ENCODE measurements around the gene CNPPD1. TPM values are rescaled to one million over a fixed set of nuclear protein-coding genes. Genes with fewer than 3 reads are reported as not detected.
A peak's percentile ranks its signal among the peaks of the same experiment; 100 is the strongest.

CNPPD1 gene
- polyA plus RNA-seq, 2 of the 4 experiments (the other 2 are of a cell fraction): 22.4 to 27.6 TPM

DNA sequence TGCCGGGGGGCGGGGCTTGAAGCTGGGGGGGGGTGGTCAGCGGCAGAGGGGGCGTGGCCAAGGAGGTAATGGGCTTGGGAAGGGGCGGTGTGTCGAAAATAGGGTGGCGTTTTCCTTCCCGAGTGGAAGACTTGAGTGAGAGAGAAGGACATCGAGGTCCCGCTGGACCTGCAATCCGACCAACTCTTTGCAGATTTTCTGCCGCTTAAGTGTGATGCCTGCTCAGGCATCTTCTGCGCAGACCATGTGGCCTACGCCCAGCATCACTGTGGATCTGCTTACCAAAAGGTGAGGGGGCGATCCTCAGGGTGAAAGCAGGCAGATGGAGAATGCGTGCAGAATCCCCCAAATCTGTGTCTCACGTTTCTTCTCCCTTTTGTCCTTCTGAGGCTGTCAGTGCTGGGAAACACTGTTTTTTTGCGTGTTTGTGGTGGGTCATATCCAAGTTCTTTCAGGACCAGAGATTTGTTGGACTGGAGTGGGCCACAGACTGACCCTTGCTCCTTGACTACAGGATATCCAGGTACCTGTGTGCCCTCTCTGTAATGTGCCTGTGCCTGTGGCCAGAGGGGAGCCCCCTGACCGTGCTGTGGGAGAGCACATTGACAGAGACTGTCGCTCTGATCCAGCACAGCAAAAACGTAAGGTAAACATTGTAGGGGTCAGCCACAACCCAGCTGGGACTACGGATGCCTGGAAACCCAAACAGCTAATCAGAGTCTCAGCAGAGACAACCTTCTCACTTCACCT lies 30.6 kb upstream of the CNPPD1 start:
- Histone ChIP-seq H3K9me3 (peaks cover 3% of the 10 kb centered on the region; the same call in 1 of the 3 replicates), H3K4me3 (peak overlapping the region; percentile 53), H3K4me1 (peaks cover 16% of the 10 kb centered on the region), H3K4me2 (peak overlapping the region; percentile 85), H3K27ac (peak overlapping the region; percentile 95 to 98)
- peak; percentile 26 to 30; a peak in 5 of 6 replicates for ATAC-seq
- ChIA-PET CTCF (interaction anchor here (0.6 to 8.6 kb wide), 13 partner anchors 10 to 91 kb away, joined by 3 to 56 read pairs (median 5); partner anchors contain the start of gene NHEJ1), POLR2A (interaction anchor here (0.5 to 3.9 kb wide), 13 partner anchors 10 to 213 kb away, joined by 3 to 25 read pairs (median 6); partner anchors contain the start of genes ABCB6, ANKZF1, CNPPD1 and DNAJB2)
- no peak for FAIRE-seq
- DNase-seq (ENCODE audit: low read depth in 1 of 2, low spot score in 1 of 2): no peak
- WGBS (ENCODE audit: missing lambda C conversion rate): 45% methylated on average over 17 of the region's 22 CpGs
- TF ChIP-seq, protein P1, sequence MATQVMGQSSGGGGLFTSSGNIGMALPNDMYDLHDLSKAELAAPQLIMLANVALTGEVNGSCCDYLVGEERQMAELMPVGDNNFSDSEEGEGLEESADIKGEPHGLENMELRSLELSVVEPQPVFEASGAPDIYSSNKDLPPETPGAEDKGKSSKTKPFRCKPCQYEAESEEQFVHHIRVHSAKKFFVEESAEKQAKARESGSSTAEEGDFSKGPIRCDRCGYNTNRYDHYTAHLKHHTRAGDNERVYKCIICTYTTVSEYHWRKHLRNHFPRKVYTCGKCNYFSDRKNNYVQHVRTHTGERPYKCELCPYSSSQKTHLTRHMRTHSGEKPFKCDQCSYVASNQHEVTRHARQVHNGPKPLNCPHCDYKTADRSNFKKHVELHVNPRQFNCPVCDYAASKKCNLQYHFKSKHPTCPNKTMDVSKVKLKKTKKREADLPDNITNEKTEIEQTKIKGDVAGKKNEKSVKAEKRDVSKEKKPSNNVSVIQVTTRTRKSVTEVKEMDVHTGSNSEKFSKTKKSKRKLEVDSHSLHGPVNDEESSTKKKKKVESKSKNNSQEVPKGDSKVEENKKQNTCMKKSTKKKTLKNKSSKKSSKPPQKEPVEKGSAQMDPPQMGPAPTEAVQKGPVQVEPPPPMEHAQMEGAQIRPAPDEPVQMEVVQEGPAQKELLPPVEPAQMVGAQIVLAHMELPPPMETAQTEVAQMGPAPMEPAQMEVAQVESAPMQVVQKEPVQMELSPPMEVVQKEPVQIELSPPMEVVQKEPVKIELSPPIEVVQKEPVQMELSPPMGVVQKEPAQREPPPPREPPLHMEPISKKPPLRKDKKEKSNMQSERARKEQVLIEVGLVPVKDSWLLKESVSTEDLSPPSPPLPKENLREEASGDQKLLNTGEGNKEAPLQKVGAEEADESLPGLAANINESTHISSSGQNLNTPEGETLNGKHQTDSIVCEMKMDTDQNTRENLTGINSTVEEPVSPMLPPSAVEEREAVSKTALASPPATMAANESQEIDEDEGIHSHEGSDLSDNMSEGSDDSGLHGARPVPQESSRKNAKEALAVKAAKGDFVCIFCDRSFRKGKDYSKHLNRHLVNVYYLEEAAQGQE (IDR thresholded peaks at IDR 0.05): no peak
- no peak for TF ChIP-seq GATA3 (IDR thresholded peaks at IDR 0.05; ENCODE audit: borderline replicate concordance)
- TF ChIP-seq CHD2 (IDR thresholded peaks at IDR 0.05; ENCODE audit: low read length, partially characterized antibody): no peak
- no peak for TF ChIP-seq POLR2AphosphoS2 (conservative IDR thresholded peaks at IDR 0.05; ENCODE audit: low read length)
- no peak for TF ChIP-seq ZNF302 (CRISPR knock-in tag; IDR thresholded peaks at IDR 0.05)
- TF ChIP-seq ZSCAN20 (CRISPR knock-in tag; IDR thresholded peaks at IDR 0.05): no peak
- no peak for TF ChIP-seq CBX8 (IDR thresholded peaks at IDR 0.05)
- no peak for TF ChIP-seq EHMT2 (IDR thresholded peaks at IDR 0.05; ENCODE audit: low read depth)
- TF ChIP-seq RNF2 (IDR thresholded peaks at IDR 0.05; ENCODE audit: borderline replicate concordance, low read depth): no peak
- no peak for TF ChIP-seq FOSB (CRISPR knock-in tag; IDR thresholded peaks at IDR 0.05)
- no peak for TF ChIP-seq NFE2L2 (conservative IDR thresholded peaks at IDR 0.05; ENCODE audit: low read length)
- TF ChIP-seq HOXB5 (CRISPR knock-in tag; IDR thresholded peaks at IDR 0.05): no peak
- no peak for TF ChIP-seq ZC3H11A (IDR thresholded peaks at IDR 0.05)
- TF ChIP-seq, protein P2, sequence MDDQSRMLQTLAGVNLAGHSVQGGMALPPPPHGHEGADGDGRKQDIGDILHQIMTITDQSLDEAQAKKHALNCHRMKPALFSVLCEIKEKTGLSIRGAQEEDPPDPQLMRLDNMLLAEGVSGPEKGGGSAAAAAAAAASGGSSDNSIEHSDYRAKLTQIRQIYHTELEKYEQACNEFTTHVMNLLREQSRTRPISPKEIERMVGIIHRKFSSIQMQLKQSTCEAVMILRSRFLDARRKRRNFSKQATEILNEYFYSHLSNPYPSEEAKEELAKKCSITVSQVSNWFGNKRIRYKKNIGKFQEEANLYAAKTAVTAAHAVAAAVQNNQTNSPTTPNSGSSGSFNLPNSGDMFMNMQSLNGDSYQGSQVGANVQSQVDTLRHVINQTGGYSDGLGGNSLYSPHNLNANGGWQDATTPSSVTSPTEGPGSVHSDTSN (IDR thresholded peaks at IDR 0.05): no peak
- TF ChIP-seq POLR2A (IDR thresholded peaks at IDR 0.05; ENCODE audit: low read length): no peak
- TF ChIP-seq EP300 (IDR thresholded peaks at IDR 0.05): no peak
- no peak for TF ChIP-seq FOXS1 (CRISPR knock-in tag; IDR thresholded peaks at IDR 0.05)
- no peak for TF ChIP-seq HDAC2 (IDR thresholded peaks at IDR 0.05)
- TF ChIP-seq JUNB (IDR thresholded peaks at IDR 0.05): no peak

DNA sequence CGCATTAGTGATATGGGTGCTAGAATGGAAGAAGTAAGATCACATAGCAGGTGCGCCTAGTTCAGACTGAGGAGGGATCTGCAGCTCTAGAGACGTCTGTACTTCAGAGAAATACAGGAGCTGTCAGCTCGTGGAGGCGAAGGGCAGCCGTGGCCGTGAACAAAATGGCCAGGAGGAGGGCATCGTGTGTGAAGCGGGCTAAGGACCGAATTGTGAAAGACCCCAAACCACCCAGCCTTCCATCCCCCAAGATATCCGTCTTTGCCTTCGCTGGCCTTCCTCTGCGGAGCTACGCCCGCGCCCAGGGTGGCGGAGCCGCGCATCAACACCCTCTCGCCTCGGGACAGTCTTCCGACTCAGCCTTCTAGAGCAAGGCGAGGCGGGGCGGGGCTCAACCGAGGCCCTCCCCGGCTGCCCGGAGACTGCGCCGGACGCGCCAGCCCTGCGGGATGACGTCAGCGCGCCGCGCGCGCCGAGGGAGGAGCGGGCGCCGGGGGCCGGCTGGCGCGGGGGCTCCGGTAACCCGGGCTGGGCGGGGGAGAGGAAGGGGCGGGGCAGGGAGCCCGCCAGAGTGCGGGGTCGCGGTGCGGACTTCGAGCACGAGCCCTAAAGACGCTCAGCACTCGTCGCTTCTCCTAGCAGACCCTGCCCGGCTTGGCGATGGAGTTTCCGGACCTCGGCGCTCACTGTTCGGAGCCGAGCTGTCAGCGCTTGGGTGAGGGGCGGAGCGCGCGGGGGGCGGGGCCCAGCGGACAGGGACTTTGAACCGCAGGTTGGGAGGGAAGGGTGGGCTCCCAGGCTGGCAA lies 29.8 kb upstream of the CNPPD1 start, which contains the start of gene ZFAND2B:
Gene ZFAND2B, plus strand, starts transcription at position 455 of the 806 bp plus-strand sequence. Its CDS starts 206 bp downstream, at position 661.
- ATAC-seq (peak; percentile 85 to 93), DNase-seq (ENCODE audit: low read depth in 1 of 2, low spot score in 1 of 2) (peak; percentile 89 to 91), FAIRE-seq (no peak)
- 1% methylated on average over 37 of the region's 76 CpGs for WGBS (ENCODE audit: missing lambda C conversion rate)
- Histone ChIP-seq H3K4me2 (peak within 1 kb of the TSS; percentile 85), H3K27ac (peak within 1 kb of the TSS; percentile 95 to 98), H3K4me3 (peak within 1 kb of the TSS; percentile 53), H3K9me3 (peaks cover 3% of the 10 kb centered on the region; the same call in 1 of the 3 replicates), H3K4me1 (peaks cover 16% of the 10 kb centered on the region)
- ChIA-PET POLR2A (interaction anchor here (0.6 to 3.9 kb wide), 15 partner anchors 9 to 182 kb away, joined by 3 to 25 read pairs (median 5); partner anchors contain the start of genes ABCB6, ANKZF1, CNPPD1 and DNAJB2), CTCF (interaction anchor here (0.7 to 3.2 kb wide), 14 partner anchors 10 to 330 kb away, joined by 3 to 20 read pairs (median 4); partner anchors contain the start of gene NHEJ1)
- no peak for TF ChIP-seq CHD2 (IDR thresholded peaks at IDR 0.05; ENCODE audit: low read length, partially characterized antibody)
- TF ChIP-seq RFX5 (IDR thresholded peaks at IDR 0.05): no peak
- TF ChIP-seq, protein P3, sequence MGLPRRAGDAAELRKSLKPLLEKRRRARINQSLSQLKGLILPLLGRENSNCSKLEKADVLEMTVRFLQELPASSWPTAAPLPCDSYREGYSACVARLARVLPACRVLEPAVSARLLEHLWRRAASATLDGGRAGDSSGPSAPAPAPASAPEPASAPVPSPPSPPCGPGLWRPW (IDR thresholded peaks at IDR 0.05): no peak
- no peak for TF ChIP-seq HEYL (CRISPR knock-in tag; IDR thresholded peaks at IDR 0.05)
- no peak; the same call in 1 of the 2 replicates for TF ChIP-seq HOXA7 (CRISPR knock-in tag; IDR thresholded peaks at IDR 0.05)
- no peak for TF ChIP-seq HDAC2 (IDR thresholded peaks at IDR 0.05)
- no peak for TF ChIP-seq RAD21 (conservative IDR thresholded peaks at IDR 0.05 in 1 of 2, IDR thresholded peaks at IDR 0.05 in 1 of 2)
- TF ChIP-seq, protein P4, sequence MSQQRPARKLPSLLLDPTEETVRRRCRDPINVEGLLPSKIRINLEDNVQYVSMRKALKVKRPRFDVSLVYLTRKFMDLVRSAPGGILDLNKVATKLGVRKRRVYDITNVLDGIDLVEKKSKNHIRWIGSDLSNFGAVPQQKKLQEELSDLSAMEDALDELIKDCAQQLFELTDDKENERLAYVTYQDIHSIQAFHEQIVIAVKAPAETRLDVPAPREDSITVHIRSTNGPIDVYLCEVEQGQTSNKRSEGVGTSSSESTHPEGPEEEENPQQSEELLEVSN (IDR thresholded peaks at IDR 0.05; ENCODE audit: borderline replicate concordance, low read depth): peak; percentile 63; the same call in 1 of the 2 replicates
- peak; percentile 31; the same call in 1 of the 2 replicates for TF ChIP-seq GATA3 (IDR thresholded peaks at IDR 0.05; ENCODE audit: borderline replicate concordance)
- TF ChIP-seq FOXS1 (CRISPR knock-in tag; IDR thresholded peaks at IDR 0.05): no peak
- TF ChIP-seq EHMT2 (IDR thresholded peaks at IDR 0.05; ENCODE audit: low read depth): no peak
- TF ChIP-seq RARB (CRISPR knock-in tag; IDR thresholded peaks at IDR 0.05): no peak
- TF ChIP-seq, protein P5, sequence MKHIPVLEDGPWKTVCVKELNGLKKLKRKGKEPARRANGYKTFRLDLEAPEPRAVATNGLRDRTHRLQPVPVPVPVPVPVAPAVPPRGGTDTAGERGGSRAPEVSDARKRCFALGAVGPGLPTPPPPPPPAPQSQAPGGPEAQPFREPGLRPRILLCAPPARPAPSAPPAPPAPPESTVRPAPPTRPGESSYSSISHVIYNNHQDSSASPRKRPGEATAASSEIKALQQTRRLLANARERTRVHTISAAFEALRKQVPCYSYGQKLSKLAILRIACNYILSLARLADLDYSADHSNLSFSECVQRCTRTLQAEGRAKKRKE (CRISPR knock-in tag; IDR thresholded peaks at IDR 0.05; ENCODE audit: low read depth): peak; percentile 64; the same call in 1 of the 2 replicates
- TF ChIP-seq NR3C1 (IDR thresholded peaks at IDR 0.05): no peak
- no peak for TF ChIP-seq ZNF302 (CRISPR knock-in tag; IDR thresholded peaks at IDR 0.05)
